HS-5 (cell line): ENCODE results near the gene ARAP3.

Experiments
- DNase-seq: peaks from one replicate; pipeline ENCODE4 v3.0.0-alpha.2; 2012; ENCODE audit warnings: low read depth

Gene ARAP3

DNA sequence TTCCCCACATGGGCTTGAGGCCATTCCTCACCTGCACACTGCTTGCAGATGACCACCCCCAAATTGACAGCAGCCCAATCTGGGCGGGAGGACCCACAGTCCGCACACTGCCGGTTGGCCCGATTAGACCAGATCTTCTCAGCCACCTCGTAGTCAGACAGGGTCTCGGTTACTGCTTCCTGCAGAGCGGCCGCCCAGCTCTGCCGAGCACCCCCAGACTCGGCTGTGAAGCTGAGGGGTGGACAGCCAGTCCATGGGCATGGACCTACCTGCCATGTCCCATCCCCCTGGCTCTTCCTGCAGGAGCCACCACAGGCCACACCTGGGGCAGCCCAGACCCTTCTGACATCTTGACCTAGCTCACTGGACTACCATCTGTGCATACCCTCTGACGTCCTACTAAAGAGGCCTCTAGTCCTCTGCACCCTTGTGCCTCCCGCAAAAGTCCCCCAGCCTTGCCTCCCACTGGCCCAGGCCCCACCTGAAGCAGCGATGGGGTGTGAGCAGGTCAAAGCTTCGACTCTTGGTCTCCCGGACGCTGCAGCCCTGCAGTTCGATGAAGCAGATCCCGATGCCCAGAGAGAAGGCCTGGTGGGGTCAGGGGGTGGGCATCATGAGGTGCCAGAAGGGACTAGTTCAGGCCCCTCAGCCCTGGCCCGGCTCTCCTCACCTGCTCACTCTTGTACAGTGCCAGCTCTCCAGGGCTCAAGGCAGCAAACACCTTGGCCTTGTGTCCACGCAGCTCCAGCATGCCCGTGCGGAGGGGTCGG is 9.8 kb downstream of the ARAP3 start:
- DNase-seq = no peak

DNA sequence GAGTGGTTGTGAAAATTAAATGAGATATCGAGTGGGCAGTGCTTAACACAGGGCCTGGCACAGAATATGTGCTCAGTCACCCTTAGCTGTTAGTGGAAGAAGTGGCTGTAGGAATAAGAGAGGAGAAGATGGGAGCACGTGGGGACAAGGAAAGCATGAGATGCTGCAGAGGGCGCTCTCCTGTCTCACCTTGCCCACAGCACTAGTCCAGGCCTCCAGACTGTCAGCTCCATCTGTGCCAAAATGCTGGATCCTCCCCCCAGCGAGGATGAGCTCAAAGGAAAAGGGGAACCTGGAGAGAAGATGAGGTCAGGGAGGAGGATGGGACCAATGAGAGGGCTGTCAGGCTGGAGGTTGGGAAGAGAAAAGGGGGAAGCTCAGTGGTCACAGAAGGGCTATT is 12.5 kb downstream of the ARAP3 start:
- no peak for DNase-seq

DNA sequence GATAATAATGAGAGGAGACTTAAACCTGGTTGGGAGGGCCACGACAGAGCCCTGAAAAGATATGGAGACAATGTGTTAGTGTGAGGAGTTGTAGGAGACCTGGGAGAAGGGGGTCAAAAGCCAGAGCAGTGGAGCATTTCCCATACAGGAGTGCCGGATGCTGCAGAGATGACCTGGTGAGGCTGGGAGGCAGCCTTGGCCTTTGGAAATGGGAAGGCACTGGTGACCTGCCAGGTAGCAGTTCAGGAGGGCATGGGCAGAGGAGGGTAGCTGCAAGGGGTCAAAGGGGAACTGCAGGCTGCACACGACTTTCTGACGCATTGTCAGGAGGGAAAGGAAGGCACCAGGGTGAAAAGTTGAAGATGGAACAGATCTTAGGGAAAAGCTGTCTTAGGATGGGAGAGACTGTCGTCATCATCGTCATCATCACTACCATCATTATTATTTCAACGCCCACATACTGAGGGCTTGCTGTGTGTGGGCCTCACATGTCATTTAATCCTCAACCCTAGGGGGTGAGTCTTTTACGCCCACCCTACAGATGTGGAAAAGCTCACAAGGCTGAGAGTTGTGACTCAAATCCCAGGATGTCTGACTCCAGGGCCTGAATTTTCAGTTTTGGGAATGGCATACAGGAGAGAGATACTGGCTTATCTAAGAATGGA is 13.3 kb downstream of the ARAP3 start:
- DNase-seq = no peak

DNA sequence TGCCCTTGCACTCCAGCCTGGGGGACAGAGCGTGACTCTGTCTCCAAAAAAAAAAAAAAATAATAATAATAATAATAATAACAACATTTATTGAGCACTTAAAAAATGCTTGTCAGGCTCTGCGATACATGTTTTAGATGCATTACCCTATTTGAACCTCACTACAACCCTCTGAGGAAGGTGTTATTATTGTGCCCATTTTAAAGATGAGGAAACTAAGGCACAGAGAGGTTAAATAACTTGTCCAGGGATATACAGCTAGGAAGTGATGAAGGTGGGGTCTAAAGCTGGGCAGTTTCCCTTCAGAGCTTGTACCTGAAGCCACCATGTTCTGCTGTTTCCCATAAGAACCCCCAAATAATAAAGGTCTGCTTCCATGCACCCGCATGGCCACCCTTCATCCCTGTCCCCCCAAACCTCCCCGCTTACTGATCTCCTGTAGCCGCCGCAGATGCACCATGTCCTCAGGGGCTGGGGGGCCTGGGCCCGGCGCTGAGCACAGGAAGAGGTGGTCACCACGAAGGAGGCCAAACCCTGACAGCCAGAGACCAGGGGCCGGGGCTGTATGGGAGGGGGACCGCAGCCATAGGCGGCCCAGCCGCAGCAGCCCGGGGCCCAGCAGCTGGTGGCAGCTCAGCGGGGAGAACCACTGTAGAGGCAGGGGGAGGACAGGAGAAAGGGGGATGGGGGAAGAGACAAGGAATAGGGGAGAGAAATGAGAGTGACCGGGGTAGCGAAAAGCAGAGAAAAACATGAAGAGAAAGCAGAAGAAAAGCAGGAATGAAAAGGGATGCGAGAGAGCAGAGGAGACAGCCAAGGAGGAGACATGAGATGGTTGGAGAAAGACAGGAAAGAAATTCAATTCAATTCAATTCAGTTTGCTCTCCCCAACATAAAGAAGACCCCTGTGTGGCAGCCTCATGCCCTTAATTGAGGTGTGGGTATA is 15.8 kb downstream of the ARAP3 start:
- DNase-seq = no peak

DNA sequence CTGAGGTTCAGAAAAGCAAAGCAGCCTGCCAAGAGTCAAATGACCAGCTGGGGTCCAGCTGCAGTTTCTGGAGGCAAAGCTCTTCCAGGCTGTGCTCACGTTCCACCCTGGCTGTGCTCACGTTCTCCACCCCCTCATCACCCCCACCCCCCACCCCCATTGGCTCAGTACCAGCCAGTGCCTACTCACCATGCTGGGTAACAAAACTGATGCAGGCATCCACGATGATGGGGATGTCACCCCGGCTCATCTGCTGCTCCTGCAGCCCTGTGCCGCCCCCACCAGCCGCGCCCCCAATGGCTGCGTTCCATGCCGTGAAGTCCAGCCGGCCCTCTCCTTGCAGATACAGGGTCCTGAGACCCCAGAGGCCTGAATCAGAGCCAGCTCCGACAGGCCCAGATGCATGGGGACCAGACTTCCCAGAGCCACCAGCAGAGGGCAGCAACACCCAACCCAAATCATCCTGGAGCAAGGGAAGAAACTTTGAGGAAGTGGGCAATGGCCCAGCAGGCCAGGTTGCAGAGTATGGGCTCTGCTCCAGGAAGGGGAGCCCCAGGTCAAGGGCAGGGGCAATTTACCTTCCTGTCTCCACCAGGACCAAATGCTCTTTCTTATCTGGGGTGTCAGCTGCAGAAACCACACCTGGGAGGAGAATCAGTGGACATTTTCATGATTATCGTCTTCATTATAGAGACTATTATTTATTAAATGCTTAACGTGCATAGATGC is 17.1 kb downstream of the ARAP3 start:
- no peak for DNase-seq

DNA sequence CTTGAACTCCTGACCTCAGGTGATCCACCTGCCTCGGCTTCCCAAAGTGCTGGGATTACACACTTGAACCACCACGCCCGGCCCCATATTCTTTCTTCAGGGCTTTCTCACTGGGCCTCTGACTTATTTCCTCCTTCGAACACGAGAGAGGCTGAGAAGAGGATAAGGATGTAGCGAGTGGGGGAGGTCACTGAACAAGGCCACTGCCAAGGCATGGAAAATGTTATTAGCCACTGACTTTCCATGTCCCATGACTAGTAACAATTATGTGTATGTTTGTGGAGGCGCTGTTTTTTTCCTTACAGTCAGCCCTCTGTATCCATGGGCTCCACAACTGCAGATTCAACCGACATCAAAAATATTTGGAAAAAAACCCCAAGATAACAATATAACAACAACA is 18.5 kb downstream of the ARAP3 start:
- DNase-seq = no peak

DNA sequence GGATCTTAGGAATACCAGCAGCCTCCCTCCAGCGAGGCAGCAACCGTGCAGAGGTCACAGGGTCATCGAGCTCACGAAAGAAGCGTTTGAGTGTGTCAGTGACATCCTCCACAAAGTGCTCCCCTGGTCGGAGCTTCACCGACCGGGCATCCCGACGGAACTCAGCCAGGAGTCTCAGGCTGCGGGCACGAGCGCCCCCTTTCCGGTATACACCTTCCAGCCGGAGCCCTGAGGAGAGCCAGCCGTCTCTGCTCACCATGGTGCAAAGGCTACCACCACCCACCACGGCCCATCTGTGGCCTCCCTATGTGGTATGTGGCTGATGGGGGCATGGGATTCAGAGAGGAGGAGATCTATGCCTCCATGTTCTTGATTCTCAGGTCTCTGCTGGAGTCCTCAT is 20.0 kb downstream of the ARAP3 start:
- no peak for DNase-seq

DNA sequence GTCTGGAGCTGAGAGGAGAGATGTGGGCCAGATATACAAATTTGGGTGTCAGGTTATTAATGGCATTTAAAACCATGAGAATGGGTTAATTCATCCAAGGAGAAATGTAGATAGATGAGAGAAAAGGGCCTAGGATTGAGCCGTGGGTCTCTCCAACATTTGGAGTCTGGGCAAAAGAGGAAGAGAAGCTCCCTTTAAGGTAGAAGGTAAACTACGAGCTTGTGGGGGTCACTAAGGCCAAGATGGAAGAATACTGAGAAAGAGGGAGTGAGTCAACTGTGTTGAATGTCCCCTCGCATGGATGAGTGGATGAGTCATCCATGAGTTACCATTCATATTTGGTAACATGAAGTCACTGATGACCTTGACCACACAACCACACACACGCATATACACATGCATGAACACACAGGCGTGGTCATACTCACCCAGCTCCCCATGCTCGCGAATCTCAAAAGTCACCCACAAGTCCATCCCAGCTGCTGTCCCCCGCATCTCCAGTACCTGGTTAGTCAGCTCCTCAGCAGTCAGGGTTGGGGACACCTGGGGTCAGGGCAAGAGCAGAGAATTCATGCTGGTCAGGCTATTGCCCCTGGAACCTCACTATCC is 24.0 kb downstream of the ARAP3 start:
- peak; percentile 82 for DNase-seq

DNA sequence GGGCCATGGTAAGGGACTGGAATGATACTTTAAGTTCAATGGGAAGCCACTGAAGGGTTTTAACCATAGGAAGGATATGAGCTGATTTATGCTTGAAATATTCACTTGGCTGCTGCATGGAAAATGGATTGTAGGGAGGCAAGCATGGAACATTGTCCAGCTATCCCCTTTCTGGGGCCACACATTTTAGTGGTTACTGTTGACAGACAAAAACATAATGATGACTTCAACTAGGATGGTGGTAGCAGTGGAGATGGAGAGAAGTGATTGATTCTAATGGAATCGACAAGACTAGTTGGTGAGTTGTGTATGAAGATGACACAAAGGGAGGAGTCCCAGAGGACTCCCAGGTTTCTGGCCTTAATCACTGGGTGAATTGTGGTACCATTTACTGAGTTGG is 24.6 kb downstream of the ARAP3 start:
- no peak for DNase-seq

DNA sequence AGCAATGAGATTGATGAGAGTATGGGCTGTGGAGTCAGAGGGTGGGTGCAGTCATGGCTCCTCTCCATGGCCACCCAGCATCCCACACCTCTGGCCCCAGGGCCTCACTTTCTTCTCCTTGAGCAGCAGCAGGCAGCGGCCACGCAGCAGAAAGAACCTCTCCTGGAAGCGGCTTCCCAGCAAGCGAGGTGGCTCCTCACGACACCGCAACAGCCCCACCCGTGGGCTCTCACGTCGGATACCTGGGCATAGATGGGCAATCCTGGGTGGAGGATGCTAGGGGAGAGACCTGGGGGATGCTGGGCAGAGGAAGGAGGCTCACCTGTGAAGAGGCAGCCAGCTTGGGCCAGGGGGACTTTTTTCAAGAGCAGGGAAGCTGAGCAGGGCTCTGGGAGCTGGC is 25.6 kb downstream of the ARAP3 start:
- DNase-seq = no peak

DNA sequence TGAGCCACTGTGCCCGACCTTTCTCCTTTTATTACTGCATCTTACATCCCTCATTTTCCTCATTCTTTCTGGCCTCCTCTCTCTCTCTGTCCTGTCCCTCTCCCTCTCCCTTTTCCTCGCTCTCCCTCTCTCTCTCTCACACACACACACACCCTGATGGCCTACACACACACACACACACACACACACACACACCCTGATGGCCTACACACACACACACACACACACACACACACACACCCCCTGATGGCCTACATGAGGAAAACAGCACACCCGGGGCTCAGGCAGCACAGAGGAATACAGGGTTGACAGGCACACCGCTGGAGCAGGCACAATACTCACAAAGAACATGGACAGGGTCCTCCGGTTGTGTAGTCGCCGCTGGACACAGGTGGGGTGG is 27.0 kb downstream of the ARAP3 start:
- no peak for DNase-seq

DNA sequence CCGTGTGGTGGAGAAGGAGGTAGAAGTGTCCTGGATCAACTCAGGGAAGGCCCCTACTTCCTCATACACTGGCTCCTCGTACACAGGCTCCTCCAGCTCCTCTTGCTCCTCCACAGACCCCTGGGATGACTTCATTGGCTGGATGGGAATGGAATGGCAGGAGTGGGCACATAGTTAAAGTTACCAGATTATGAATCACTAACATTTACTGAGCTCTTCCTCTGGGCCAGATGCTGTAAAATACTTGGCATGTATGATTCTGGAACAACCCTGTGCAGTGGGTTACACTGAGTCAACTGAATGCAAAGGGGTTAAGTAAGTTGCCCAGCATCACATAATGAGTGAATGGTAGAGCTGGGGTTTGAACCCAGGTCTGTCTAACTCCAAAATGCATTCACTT is 27.7 kb downstream of the ARAP3 start:
- DNase-seq = peak; percentile 84

DNA sequence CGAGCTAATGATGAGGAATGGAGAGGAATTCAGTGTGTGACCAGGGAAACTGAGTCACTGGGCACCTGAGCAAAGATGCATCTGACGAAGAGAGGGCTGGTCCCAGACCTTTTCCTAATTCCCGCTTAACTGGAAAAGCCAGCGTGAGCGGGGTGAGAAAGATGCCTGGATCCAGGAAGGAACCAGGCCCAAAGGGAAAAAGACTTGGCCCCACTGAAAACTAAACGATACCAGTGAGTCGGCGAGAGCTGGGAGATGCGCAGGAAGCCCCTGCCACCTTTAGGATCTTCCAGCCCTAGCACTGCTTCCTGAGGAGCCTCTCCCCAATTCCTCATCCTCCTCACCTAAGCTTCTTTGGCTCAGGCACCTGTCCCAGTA is 30.3 kb downstream of the ARAP3 start:
- no peak for DNase-seq

DNA sequence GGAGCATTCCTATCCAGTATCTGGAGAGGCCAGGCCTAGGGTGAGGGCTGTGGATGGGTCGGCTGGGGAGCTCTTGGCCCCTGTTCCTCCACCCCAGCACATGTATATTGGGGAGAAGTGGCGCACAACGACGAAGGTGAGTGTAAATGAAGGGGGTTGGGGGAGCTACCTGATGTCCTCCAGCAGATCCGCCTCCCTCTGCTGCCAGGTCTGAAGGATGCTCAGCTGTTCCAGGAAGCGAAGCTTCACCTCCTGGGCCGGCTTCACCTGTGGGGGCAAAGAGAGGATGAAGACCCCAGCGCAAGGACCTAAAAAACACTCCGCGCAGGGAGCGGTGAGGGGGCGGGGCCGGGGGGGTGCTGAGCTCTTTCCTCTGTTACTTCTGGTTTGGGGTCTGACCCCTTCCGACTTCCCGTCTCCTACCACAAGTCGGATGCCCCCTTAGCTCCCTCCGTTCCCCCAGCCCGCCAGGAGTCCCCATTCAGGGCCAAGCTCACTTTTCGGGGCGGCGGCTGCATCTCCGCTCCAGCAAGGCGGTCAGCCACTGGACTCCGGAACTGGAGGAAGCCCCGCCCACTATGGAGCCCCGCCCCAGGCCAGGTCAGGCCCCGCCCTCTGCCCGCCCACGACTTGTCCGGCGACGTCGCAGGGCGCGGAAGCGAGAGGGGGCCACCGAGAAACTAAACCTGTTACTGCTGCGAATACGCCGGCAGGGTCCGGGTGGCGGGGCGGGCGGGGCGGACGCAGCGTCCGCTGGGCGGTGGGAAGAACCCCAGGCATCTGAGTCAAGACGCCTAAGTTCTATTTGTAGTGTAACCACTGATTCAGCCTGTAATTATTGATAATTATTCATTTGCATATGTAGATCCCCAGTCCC is 30.9 kb downstream of the ARAP3 start, which contains the start of gene FCHSD1:
Gene FCHSD1 (minus strand): TSS at position 568 of the 877 bp plus-strand sequence. CDS start 50 bp downstream, at position 518.
- DNase-seq = no peak

DNA sequence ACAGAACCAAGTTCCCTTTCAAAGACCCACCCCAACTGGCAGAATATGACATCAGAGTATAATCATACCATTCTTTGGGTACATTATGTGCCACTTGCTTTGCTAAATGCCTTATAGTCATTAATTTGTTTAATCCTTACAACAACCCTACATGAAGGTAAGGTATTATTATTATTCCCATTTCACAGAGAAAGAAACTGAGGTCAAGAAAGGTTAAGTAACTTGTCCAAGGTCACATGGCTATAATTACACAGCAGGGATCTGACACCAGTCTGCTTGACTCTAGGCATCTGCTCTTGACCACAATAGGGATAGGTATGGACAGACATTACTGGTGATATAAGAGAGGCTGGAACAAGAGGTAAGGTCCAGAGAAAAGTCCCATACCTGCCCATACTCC is 32.1 kb downstream of the ARAP3 start:
- no peak for DNase-seq

DNA sequence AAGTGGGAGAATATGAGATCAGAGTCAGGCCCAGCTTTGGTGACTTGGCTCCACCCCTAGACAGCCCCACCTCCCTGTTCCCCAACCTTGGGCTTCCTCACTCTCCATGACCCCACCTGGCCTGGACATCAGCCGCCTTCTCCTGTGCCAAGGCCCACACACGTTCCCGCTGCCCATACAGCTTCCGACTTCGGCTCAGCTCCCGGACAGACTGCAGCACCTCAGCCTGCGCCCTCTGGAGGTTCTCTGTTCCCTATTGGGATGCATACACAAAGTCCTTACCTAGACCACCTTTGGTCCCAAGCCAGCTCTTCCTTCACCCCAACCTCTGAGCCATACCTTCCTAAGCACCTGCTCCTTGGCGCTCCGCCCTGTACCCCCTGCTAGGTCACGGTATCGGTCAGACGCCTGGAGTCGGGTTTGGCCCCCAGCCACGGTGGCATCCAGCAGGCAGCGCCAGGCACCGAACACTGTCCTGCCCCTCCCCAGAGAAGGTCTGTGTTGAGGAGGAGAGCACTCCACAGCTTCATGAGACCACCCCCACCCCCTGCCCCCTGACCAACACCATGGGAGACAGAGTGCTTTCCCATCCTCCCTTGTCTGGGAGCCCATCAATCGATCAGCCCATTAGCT is 32.9 kb downstream of the ARAP3 start:
- DNase-seq = no peak

DNA sequence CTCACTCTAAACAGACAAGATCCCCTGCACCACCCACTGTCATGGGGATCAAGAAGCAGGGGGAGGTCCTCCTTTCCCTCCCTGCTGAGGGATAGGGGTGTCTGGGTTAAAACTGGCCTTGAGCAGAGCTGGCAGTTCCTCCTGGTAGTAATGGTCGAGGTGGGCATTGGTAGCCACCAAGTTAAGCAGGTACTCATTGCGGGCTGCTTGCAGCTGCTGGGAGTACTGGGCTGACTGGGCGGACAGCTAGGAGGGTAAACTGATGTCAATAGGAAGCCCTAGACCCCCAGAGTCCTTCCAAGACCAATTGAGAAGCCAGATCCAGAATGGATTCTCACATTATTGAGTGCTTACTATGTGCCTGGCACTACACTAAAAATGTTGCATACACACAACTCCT is 34.2 kb downstream of the ARAP3 start:
- DNase-seq = no peak

DNA sequence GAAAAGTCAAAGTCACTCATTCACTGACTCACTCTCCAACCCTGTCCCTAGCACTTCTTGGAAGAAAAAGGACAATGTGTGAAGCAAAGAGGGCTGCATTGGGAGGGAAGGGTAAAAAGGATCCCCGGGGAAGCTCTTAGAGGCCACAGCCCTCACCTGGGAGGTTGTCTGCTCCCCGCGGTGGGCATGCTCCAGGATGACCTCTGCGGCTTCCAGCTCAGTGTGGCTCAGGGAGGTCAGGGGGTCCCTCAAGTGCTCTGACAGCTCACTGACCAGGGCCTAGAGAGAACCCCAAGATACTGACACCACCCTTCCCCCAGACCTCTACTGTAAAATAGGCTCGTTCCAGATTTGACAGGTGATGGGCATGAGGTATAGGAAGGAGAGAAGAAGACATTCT is 34.8 kb downstream of the ARAP3 start:
- no peak for DNase-seq

DNA sequence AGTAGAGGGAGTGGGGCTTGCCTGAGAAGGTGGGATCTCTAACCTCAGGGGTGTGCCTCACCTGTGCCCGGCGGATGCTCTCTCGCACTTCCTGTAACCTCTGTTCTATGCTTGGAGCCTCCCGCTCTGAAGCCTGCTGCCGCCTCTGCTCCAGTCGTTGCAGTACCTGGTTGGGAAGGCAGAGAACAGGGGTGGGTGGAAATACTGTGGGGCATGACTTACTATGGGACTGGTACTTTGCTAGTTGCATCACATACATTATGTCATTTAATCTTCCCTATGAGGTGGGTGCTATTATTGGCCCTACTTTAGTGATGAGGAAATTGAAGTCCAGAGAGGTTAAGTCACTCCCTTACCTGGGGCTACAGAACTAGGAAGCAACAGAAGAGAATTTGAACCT is 36.0 kb downstream of the ARAP3 start:
- no peak for DNase-seq

DNA sequence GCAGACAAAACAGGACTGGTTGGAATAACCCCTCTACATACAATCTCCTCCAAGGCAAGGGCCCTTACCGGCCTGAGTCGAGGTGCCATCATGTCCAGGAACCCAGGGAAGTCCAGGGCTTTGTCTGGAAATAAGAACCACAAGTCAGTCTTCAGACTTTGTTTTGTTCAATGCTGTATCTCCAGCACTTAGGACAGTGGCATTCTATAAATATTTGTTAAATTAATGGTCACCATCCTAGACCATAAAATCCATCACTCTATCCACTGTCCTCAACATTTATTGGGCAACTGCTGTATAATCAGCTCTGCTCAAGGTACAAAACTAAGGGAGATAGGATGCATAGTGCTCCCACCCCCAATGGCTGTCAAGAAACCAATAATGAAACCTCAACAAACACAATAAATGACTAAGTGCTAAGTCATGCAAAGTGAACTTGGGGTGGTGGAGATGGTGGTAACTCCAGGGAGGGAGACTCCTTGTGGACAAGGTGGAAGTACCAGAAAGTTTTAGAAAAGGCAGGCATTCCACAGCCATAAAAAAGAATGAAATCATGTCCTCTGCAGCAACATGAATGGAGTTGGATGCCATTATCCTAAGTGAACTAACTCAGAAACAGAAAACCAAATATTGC is 40.3 kb downstream of the ARAP3 start:
- peak; percentile 60 for DNase-seq
